Activated naive CD4-positive, alpha-beta T cell treated with anti-CD3 and anti-CD28 coated beads, Interleukin-2, amount 50 U/mL, for 24 hours (primary cell): ENCODE data around the gene TMEM201.
"Not testable (repeated sequence)": the region's sequence is repeated elsewhere in the genome, so short reads cannot be mapped to it uniquely, and the experiment has no call there.

Experiments
- H3K27ac Mint-ChIP-seq: one replicate; pipeline ENCODE4 v1.8.0; 2021; ENCODE audit warnings: mild to moderate bottlenecking, mixed read lengths
- H3K27me3 Mint-ChIP-seq: one replicate; pipeline ENCODE4 v1.8.0; 2021; ENCODE audit warnings: mixed read lengths
- H3K36me3 Mint-ChIP-seq: one replicate; pipeline ENCODE4 v1.8.0; 2021; ENCODE audit warnings: mixed read lengths
- H3K4me1 Mint-ChIP-seq: one replicate; pipeline ENCODE4 v1.8.0; 2021; ENCODE audit warnings: mixed read lengths
- H3K4me3 Mint-ChIP-seq: one replicate; pipeline ENCODE4 v1.8.0; 2021; ENCODE audit warnings: mild to moderate bottlenecking, mixed read lengths
- H3K9me3 Mint-ChIP-seq: one replicate; pipeline ENCODE4 v1.8.0; 2021; ENCODE audit warnings: mixed read lengths

TMEM201 gene

GRCh38 chr1:9588551-9589143 lies at the start of gene TMEM201:
TSS of gene TMEM201 (plus strand) at chr1:9588911. CDS start at chr1:9588931, 20 bp downstream.
- H3K27me3 Mint-ChIP-seq = no peaks in the 10 kb centered on the region
- peak within 1 kb of the TSS; percentile 83 for H3K4me3 Mint-ChIP-seq
- no peaks in the 10 kb centered on the region for H3K36me3 Mint-ChIP-seq
- H3K9me3 Mint-ChIP-seq = no peaks in the 10 kb centered on the region
- H3K27ac Mint-ChIP-seq = peak within 1 kb of the TSS; percentile 62
- H3K4me1 Mint-ChIP-seq = peaks cover 23% of the 10 kb centered on the region

GRCh38 chr1:9539165-9539828 lies 49.4 kb upstream of the TMEM201 start, which contains the start of gene SLC25A33:
TSS of gene SLC25A33 (plus strand) at chr1:9539465. CDS start at chr1:9539692, 227 bp downstream.
- peaks cover 37% of the 10 kb centered on the region for H3K4me1 Mint-ChIP-seq
- H3K9me3 Mint-ChIP-seq = no peaks in the 10 kb centered on the region
- peak within 1 kb of the TSS; percentile 92 for H3K4me3 Mint-ChIP-seq
- peak within 1 kb of the TSS; percentile 84 for H3K27ac Mint-ChIP-seq
- no peaks in the 10 kb centered on the region for H3K27me3 Mint-ChIP-seq
- no peaks in the 10 kb centered on the region for H3K36me3 Mint-ChIP-seq

- H3K36me3 Mint-ChIP-seq = no peaks in the 10 kb centered on the region
- no peaks in the 10 kb centered on the region for H3K27me3 Mint-ChIP-seq
- H3K27ac Mint-ChIP-seq = peak overlapping the region; percentile 84
- peaks cover 43% of the 10 kb centered on the region for H3K4me1 Mint-ChIP-seq
- H3K4me3 Mint-ChIP-seq = peak overlapping the region; percentile 92
- H3K9me3 Mint-ChIP-seq = no peaks in the 10 kb centered on the region
Measured at GRCh38 chr1:9539829-9540550, 48.7 kb upstream of the TMEM201 start.

- Mint-ChIP-seq H3K27me3 (no peaks in the 10 kb centered on the region), H3K4me3 (peak overlapping the region; percentile 47), H3K27ac (no peak overlapping the region), H3K36me3 (no peaks in the 10 kb centered on the region), H3K4me1 (peaks cover 50% of the 10 kb centered on the region), H3K9me3 (no peaks in the 10 kb centered on the region)
Measured at GRCh38 chr1:9542430-9542829, 46.3 kb upstream of the TMEM201 start.

GRCh38 chr1:9544926-9545325 lies 43.8 kb upstream of the TMEM201 start:
- peaks cover 44% of the 10 kb centered on the region for H3K4me1 Mint-ChIP-seq
- no peak overlapping the region for H3K4me3 Mint-ChIP-seq
- no peaks in the 10 kb centered on the region for H3K9me3 Mint-ChIP-seq
- no peaks in the 10 kb centered on the region for H3K36me3 Mint-ChIP-seq
- H3K27ac Mint-ChIP-seq = no peak overlapping the region
- no peaks in the 10 kb centered on the region for H3K27me3 Mint-ChIP-seq

GRCh38 chr1:9549955-9550546 lies 38.7 kb upstream of the TMEM201 start:
- Mint-ChIP-seq H3K9me3 (no peaks in the 10 kb centered on the region), H3K27ac (no peak overlapping the region)

GRCh38 chr1:9551984-9552383 lies 36.7 kb upstream of the TMEM201 start:
- peaks cover 9% of the 10 kb centered on the region for H3K36me3 Mint-ChIP-seq
- no peaks in the 10 kb centered on the region for H3K27me3 Mint-ChIP-seq
- H3K4me1 Mint-ChIP-seq = peaks cover 12% of the 10 kb centered on the region
- no peak overlapping the region for H3K27ac Mint-ChIP-seq
- no peak overlapping the region for H3K4me3 Mint-ChIP-seq
- H3K9me3 Mint-ChIP-seq = no peaks in the 10 kb centered on the region

More at GRCh38 chr1:9549955-9550546, 38.7 kb upstream of the TMEM201 start:
- Mint-ChIP-seq H3K4me1 (peaks cover 18% of the 10 kb centered on the region), H3K36me3 (no peaks in the 10 kb centered on the region), H3K27me3 (no peaks in the 10 kb centered on the region), H3K4me3 (no peak overlapping the region)

GRCh38 chr1:9553736-9554144 lies 35.0 kb upstream of the TMEM201 start:
- Mint-ChIP-seq H3K4me1 (peaks cover 21% of the 10 kb centered on the region), H3K27ac (no peak overlapping the region), H3K4me3 (no peak overlapping the region), H3K36me3 (peaks cover 13% of the 10 kb centered on the region), H3K27me3 (no peaks in the 10 kb centered on the region), H3K9me3 (no peaks in the 10 kb centered on the region)

- no peaks in the 10 kb centered on the region for H3K9me3 Mint-ChIP-seq
- no peak overlapping the region for H3K27ac Mint-ChIP-seq
- no peak overlapping the region for H3K4me3 Mint-ChIP-seq
- peaks cover 15% of the 10 kb centered on the region for H3K36me3 Mint-ChIP-seq
- H3K27me3 Mint-ChIP-seq = no peaks in the 10 kb centered on the region
- peaks cover 31% of the 10 kb centered on the region for H3K4me1 Mint-ChIP-seq
Measured at GRCh38 chr1:9555942-9556341, 32.8 kb upstream of the TMEM201 start.

GRCh38 chr1:9557624-9558023 lies 31.1 kb upstream of the TMEM201 start:
- H3K27me3 Mint-ChIP-seq = no peaks in the 10 kb centered on the region
- H3K9me3 Mint-ChIP-seq = no peaks in the 10 kb centered on the region
- H3K4me1 Mint-ChIP-seq = peaks cover 36% of the 10 kb centered on the region
- no peak overlapping the region for H3K4me3 Mint-ChIP-seq
- no peak overlapping the region for H3K27ac Mint-ChIP-seq
- peaks cover 17% of the 10 kb centered on the region for H3K36me3 Mint-ChIP-seq

GRCh38 chr1:9558271-9558945 lies 30.3 kb upstream of the TMEM201 start:
- H3K27ac Mint-ChIP-seq = peak overlapping the region; percentile 31

GRCh38 chr1:9558946-9559545 lies 29.7 kb upstream of the TMEM201 start:
- Mint-ChIP-seq H3K4me3 (no peak overlapping the region), H3K27ac (peak overlapping the region; percentile 31), H3K9me3 (no peaks in the 10 kb centered on the region), H3K27me3 (no peaks in the 10 kb centered on the region), H3K4me1 (peaks cover 33% of the 10 kb centered on the region), H3K36me3 (peaks cover 17% of the 10 kb centered on the region)

More at GRCh38 chr1:9558271-9558945, 30.3 kb upstream of the TMEM201 start:
- H3K4me3 Mint-ChIP-seq = no peak overlapping the region
- H3K4me1 Mint-ChIP-seq = peaks cover 36% of the 10 kb centered on the region
- H3K27me3 Mint-ChIP-seq = no peaks in the 10 kb centered on the region
- no peaks in the 10 kb centered on the region for H3K9me3 Mint-ChIP-seq
- peaks cover 17% of the 10 kb centered on the region for H3K36me3 Mint-ChIP-seq

GRCh38 chr1:9559673-9560072 lies 29.0 kb upstream of the TMEM201 start:
- Mint-ChIP-seq H3K27me3 (no peaks in the 10 kb centered on the region), H3K9me3 (no peaks in the 10 kb centered on the region), H3K27ac (no peak overlapping the region), H3K4me3 (no peak overlapping the region), H3K4me1 (peaks cover 33% of the 10 kb centered on the region), H3K36me3 (peaks cover 17% of the 10 kb centered on the region)

- H3K4me3 Mint-ChIP-seq, H3K27ac Mint-ChIP-seq, H3K27me3 Mint-ChIP-seq, H3K9me3 Mint-ChIP-seq: not testable (repeated sequence)
- peaks cover 33% of the 10 kb centered on the region for H3K4me1 Mint-ChIP-seq
- H3K36me3 Mint-ChIP-seq = peaks cover 17% of the 10 kb centered on the region
Measured at GRCh38 chr1:9560090-9560489, 28.6 kb upstream of the TMEM201 start.

GRCh38 chr1:9561429-9561828 lies 27.3 kb upstream of the TMEM201 start:
- Mint-ChIP-seq H3K4me1 (peaks cover 33% of the 10 kb centered on the region), H3K27ac (no peak overlapping the region), H3K9me3 (no peaks in the 10 kb centered on the region), H3K36me3 (peaks cover 9% of the 10 kb centered on the region), H3K27me3 (no peaks in the 10 kb centered on the region), H3K4me3 (no peak overlapping the region)
